Measurements from ENCODE around the gene FAM180A. TPM values are rescaled to one million over a fixed set of nuclear protein-coding genes. Genes with fewer than 3 reads are reported as not detected.

FAM180A gene
- total RNA-seq, 1 donor from 2014 or later, result 0.26 TPM

DNA sequence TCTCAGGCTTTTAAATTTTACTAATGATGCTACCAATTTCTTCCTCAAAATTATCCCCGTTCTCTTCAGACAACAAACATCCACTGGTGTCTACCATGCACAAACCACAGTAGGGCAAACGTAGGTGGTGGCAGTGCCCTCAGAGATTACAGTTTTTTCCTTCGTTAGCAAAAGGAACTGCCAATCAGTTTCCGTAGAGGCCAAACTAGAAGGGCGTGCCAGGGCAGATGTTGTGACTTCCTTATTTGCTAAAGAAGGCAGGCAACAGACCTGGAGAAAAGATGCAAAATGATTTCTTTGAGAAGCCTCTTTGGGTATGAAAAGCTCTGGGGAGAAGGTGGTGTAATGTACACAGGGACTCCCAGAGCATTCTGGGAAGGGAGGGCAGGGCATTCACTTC is 7.6 kb upstream of the FAM180A start:
- no peak for FAIRE-seq
- no peak for DNase-seq (ENCODE audit: low read depth)
- Histone ChIP-seq H3K36me3 (ENCODE audit: control insufficient read depth, insufficient read depth, low read length) (no peaks in the 10 kb centered on the region), H3K4me3 (ENCODE audit: low read depth, low read length) (no peak overlapping the region), H3K27me3 (ENCODE audit: control insufficient read depth, insufficient read depth, low read length) (no peaks in the 10 kb centered on the region)
- TF ChIP-seq, protein P1, sequence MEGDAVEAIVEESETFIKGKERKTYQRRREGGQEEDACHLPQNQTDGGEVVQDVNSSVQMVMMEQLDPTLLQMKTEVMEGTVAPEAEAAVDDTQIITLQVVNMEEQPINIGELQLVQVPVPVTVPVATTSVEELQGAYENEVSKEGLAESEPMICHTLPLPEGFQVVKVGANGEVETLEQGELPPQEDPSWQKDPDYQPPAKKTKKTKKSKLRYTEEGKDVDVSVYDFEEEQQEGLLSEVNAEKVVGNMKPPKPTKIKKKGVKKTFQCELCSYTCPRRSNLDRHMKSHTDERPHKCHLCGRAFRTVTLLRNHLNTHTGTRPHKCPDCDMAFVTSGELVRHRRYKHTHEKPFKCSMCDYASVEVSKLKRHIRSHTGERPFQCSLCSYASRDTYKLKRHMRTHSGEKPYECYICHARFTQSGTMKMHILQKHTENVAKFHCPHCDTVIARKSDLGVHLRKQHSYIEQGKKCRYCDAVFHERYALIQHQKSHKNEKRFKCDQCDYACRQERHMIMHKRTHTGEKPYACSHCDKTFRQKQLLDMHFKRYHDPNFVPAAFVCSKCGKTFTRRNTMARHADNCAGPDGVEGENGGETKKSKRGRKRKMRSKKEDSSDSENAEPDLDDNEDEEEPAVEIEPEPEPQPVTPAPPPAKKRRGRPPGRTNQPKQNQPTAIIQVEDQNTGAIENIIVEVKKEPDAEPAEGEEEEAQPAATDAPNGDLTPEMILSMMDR (IDR thresholded peaks at IDR 0.05; ENCODE audit: insufficient read depth, low read length, severe bottlenecking), result no peak

DNA sequence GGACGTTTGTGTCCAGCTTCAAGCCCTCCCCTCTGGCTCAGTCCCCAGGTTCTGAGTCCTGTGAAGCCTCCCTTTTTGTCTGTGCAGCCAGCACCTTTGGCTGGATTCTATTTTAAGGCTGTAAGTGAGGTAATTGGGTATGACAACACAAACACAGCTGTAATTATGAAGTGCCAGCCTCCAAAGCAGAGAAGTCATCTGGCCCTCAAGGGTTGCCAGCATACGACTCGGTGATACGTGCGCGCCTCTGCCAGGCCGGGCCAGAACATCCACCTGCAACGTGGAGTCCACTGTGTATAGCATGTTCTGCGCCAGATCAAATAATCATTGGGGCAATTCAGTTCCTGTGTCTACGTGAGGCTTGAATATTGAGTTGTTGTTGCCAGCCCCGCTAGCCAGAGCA is 6.7 kb upstream of the FAM180A start:
- Histone ChIP-seq H3K27me3 (ENCODE audit: control insufficient read depth, insufficient read depth, low read length) (no peaks in the 10 kb centered on the region), H3K4me3 (ENCODE audit: low read depth, low read length) (no peak overlapping the region), H3K36me3 (ENCODE audit: control insufficient read depth, insufficient read depth, low read length) (no peaks in the 10 kb centered on the region)
- DNase-seq (ENCODE audit: low read depth), result no peak
- TF ChIP-seq, protein P1 (IDR thresholded peaks at IDR 0.05; ENCODE audit: insufficient read depth, low read length, severe bottlenecking), result no peak
- FAIRE-seq, result no peak

GRCh38 chr7:135753616-135754413 is 5.2 kb upstream of the FAM180A start:
- no peaks in the 10 kb centered on the region for H3K27me3 ChIP-seq (ENCODE audit: control insufficient read depth, insufficient read depth, low read length)
- H3K4me3 ChIP-seq (ENCODE audit: low read depth, low read length), result no peak overlapping the region
- no peak for FAIRE-seq
- TF ChIP-seq, protein P1 (IDR thresholded peaks at IDR 0.05; ENCODE audit: insufficient read depth, low read length, severe bottlenecking), result no peak
- no peak for DNase-seq (ENCODE audit: low read depth)
- no peaks in the 10 kb centered on the region for H3K36me3 ChIP-seq (ENCODE audit: control insufficient read depth, insufficient read depth, low read length)

DNA sequence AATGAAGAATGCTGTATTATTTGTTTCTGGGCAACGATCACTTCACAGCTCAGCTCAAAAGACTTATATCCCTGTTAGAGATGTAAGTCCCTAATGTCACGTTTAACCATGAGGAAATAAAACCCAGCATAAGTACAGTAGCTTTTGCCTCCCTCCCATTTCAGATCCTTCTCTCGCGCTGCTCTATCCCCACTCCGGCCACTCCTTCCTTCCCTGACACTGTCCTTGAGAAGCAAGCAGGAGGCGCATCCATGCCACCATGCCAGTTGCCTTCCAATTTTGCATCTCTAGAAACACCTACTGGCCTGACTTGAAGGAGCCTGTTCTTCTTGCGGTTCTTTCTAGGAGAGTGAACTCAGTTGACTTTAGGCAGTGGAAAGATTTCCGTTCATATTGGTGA is 1.2 kb downstream of the FAM180A start:
- FAIRE-seq (no peak), DNase-seq (ENCODE audit: low read depth) (no peak)
- no peak overlapping the region for H3K4me3 ChIP-seq (ENCODE audit: low read depth, low read length)
- no peaks in the 10 kb centered on the region for H3K27me3 ChIP-seq (ENCODE audit: control insufficient read depth, insufficient read depth, low read length)
- no peaks in the 10 kb centered on the region for H3K36me3 ChIP-seq (ENCODE audit: control insufficient read depth, insufficient read depth, low read length)
- TF ChIP-seq, protein P1 (IDR thresholded peaks at IDR 0.05; ENCODE audit: insufficient read depth, low read length, severe bottlenecking), result no peak

- TF ChIP-seq, protein P1 (IDR thresholded peaks at IDR 0.05; ENCODE audit: insufficient read depth, low read length, severe bottlenecking), result no peak
- DNase-seq (ENCODE audit: low read depth) (peak; percentile 78), FAIRE-seq (no peak)
- Histone ChIP-seq H3K27me3 (ENCODE audit: control insufficient read depth, insufficient read depth, low read length) (no peaks in the 10 kb centered on the region), H3K4me3 (ENCODE audit: low read depth, low read length) (no peak overlapping the region), H3K36me3 (ENCODE audit: control insufficient read depth, insufficient read depth, low read length) (no peaks in the 10 kb centered on the region)
Observed at GRCh38 chr7:135745703-135746312, 2.8 kb downstream of the FAM180A start.

All from bronchial epithelial cell (primary cell).